Left lung (tissue), 10 donors: ENCODE measurements around the gene OPCML. TPM values are rescaled to one million over a fixed set of nuclear protein-coding genes. Genes with fewer than 3 reads are reported as not detected.

Experiments
- ATAC-seq: fragments of 200-7000 bp; cut with Tn5 transposase; one replicate; pipeline ENCODE4 v1.9.1; 2020; ENCODE audit warnings: moderate library complexity
- DNase-seq, 4 donors: peaks; one replicate each; pipeline ENCODE4 v3.0.0-alpha.2; 2013 to 2020
- H3K27ac ChIP-seq, 2 donors: fragments of 200-600 bp; sonication (generic) in 1 of 2; one replicate each; pipeline versions ENCODE4 v1.5.0 to v1.8.0; 2020 to 2021
- H3K27me3 ChIP-seq, 2 donors: fragments of 200-600 bp; sonication (generic) in 1 of 2; one replicate each; pipeline versions ENCODE4 v1.5.0 to v1.8.0; 2020 to 2021
- H3K36me3 ChIP-seq, 2 donors: fragments of 200-600 bp; sonication (generic) in 1 of 2; one replicate each; pipeline versions ENCODE4 v1.5.0 to v1.8.0; 2020 to 2021
- H3K4me1 ChIP-seq, 2 donors: fragments of 200-600 bp; one replicate each; pipeline ENCODE4 v1.8.0; 2021
- H3K4me3 ChIP-seq, 2 donors: fragments of 200-600 bp; sonication (generic) in 1 of 2; one replicate each; pipeline versions ENCODE4 v1.5.0 to v1.8.0; 2020 to 2021; ENCODE audit warnings: mild to moderate bottlenecking in 1 of 2
- H3K9me3 ChIP-seq, 2 donors: fragments of 200-600 bp; sonication (generic) in 1 of 2; one replicate each; pipeline versions ENCODE4 v1.5.0 to v1.8.0; 2020 to 2021
- intact Hi-C, 2 donors: fragments of 100-400 bp; cut with DNase I; formaldehyde crosslinking; loops; one replicate each; pipeline versions ENCODE4 v1.11.2 to v1.14.2; 2022
- polyA plus RNA-seq, 6 donors: library from polyadenylated mRNA; unstranded; fragments of 120-200 nt; gene quantifications; one replicate each; pipeline ENCODE4 v1.2.1, GENCODE V29; 2013; ENCODE audit not compliant: insufficient read length in 6 of 6
- total RNA-seq, 2 donors: library from RNA; stranded (reverse); fragmentation: NEBNext Ultra II Directional; extraction: Animal tissue kit (Norgen Biotek cat#: 25700); gene quantifications; one replicate each; pipeline ENCODE4 v1.2.1, GENCODE V29; 2021
- TF ChIP-seq, protein P1 (sequence below), 2 donors: fragments of 200-600 bp; sonication (generic) in 1 of 2; IDR thresholded peaks; one replicate each; pipeline versions ENCODE4 v1.5.0 to v1.8.0; 2021; ENCODE audit warnings: antibody characterized with exemption in 2 of 2
- donor health status: DM: no; HTN: yes; CAD: no.
- donor health status: DM: no; HTN: no; CAD: no.

OPCML gene
- total and polyA plus RNA-seq, 8 donors, result 0.98 to 5.3 (median 1.9) TPM; not detected in 2

GRCh38 chr11:132977241-132977640 lies 555.1 kb downstream of the OPCML start:
- TF ChIP-seq, protein P1, sequence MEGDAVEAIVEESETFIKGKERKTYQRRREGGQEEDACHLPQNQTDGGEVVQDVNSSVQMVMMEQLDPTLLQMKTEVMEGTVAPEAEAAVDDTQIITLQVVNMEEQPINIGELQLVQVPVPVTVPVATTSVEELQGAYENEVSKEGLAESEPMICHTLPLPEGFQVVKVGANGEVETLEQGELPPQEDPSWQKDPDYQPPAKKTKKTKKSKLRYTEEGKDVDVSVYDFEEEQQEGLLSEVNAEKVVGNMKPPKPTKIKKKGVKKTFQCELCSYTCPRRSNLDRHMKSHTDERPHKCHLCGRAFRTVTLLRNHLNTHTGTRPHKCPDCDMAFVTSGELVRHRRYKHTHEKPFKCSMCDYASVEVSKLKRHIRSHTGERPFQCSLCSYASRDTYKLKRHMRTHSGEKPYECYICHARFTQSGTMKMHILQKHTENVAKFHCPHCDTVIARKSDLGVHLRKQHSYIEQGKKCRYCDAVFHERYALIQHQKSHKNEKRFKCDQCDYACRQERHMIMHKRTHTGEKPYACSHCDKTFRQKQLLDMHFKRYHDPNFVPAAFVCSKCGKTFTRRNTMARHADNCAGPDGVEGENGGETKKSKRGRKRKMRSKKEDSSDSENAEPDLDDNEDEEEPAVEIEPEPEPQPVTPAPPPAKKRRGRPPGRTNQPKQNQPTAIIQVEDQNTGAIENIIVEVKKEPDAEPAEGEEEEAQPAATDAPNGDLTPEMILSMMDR (IDR thresholded peaks at IDR 0.05), result no peak
- Histone ChIP-seq H3K4me1 (no peaks in the 10 kb centered on the region), H3K27ac (no peak overlapping the region), H3K4me3 (no peak overlapping the region), H3K27me3 (peaks cover 0 to 4% of the 10 kb centered on the region in 2 donors), H3K9me3 (no peaks in the 10 kb centered on the region), H3K36me3 (no peaks in the 10 kb centered on the region)
- DNase-seq (no peak), ATAC-seq (no peak)
- intact Hi-C loops, result no loop called here

- no peaks in the 10 kb centered on the region for H3K4me1 ChIP-seq
- no peaks in the 10 kb centered on the region for H3K9me3 ChIP-seq
- H3K4me3 ChIP-seq, result no peak overlapping the region
- ATAC-seq (no peak), DNase-seq (no peak)
- TF ChIP-seq, protein P1 (IDR thresholded peaks at IDR 0.05), result no peak
- H3K27ac ChIP-seq, result no peak overlapping the region
- no peaks in the 10 kb centered on the region for H3K36me3 ChIP-seq
- peaks cover 0 to 4% of the 10 kb centered on the region in 2 donors for H3K27me3 ChIP-seq
- intact Hi-C loops, result no loop called here
These were observed 556.2 kb downstream of the OPCML start for GRCh38 chr11:132976115-132976514.

DNA sequence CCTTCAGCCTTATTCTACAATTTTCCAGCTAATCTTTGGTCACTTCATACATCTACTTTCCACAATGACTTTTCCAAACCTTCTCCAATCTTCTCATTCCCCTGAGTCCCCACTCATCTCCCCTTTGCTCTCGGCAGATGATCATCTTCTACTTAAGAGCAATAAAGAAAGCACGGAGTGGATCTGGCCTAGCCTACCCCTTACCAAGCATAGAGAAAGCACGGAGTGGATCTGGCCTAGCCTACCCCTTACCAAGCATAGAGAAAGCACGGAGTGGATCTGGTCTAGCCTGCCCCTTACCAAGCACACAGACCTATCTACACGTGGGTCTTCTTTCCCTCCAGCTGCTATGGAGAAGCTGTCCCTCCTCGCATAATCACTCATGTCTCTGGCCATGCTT lies 558.6 kb downstream of the OPCML start:
- no peaks in the 10 kb centered on the region for H3K36me3 ChIP-seq
- TF ChIP-seq, protein P1 (IDR thresholded peaks at IDR 0.05), result no peak
- ATAC-seq, result no peak
- no peaks in the 10 kb centered on the region for H3K9me3 ChIP-seq
- DNase-seq, result no peak
- intact Hi-C loops, result no loop called here
- no peaks in the 10 kb centered on the region for H3K4me1 ChIP-seq
- H3K27ac ChIP-seq, result no peak overlapping the region
- no peaks in the 10 kb centered on the region for H3K27me3 ChIP-seq
- H3K4me3 ChIP-seq, result no peak overlapping the region

GRCh38 chr11:132972565-132972964 lies 559.7 kb downstream of the OPCML start:
- H3K27me3 ChIP-seq, result no peaks in the 10 kb centered on the region
- TF ChIP-seq, protein P1 (IDR thresholded peaks at IDR 0.05), result no peak
- H3K9me3 ChIP-seq, result no peaks in the 10 kb centered on the region
- intact Hi-C loops, result no loop called here
- no peak for ATAC-seq
- DNase-seq, result no peak
- H3K36me3 ChIP-seq, result no peaks in the 10 kb centered on the region
- H3K4me3 ChIP-seq, result no peak overlapping the region
- H3K4me1 ChIP-seq, result no peaks in the 10 kb centered on the region
- H3K27ac ChIP-seq, result no peak overlapping the region

DNA sequence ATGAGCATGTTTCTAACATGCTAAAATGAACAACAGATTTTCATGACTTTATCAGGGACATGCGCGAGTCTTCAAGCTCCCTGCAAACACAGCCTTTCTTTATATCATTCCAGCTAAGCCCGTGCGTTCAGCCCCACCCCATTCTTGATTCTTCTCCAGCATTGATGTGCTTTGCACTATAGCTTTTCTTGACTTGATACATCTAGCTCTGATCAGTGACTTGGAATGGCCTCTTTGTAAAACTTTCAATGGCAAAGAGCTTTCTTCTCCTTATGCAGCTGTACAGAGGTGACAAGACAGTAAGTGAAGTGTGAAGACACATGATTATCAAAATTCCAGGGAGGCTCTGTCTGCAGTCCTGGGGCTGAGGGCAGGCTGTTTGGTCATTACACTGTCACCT lies 561.0 kb downstream of the OPCML start:
- TF ChIP-seq, protein P1 (IDR thresholded peaks at IDR 0.05), result no peak
- no peaks in the 10 kb centered on the region for H3K9me3 ChIP-seq
- no peak for DNase-seq
- H3K4me1 ChIP-seq, result no peaks in the 10 kb centered on the region
- H3K4me3 ChIP-seq, result no peak overlapping the region
- intact Hi-C loops, result no loop called here
- H3K36me3 ChIP-seq, result no peaks in the 10 kb centered on the region
- no peak overlapping the region for H3K27ac ChIP-seq
- ATAC-seq, result no peak
- H3K27me3 ChIP-seq, result no peaks in the 10 kb centered on the region
